T1000 (cell line): ENCODE measurements around the gene PLA2G12B.
"Not testable (repeated sequence)": the region's sequence is repeated elsewhere in the genome, so short reads cannot be mapped to it uniquely, and the experiment has no call there.

Source experiments
- DNase-seq: peaks from one replicate; lab custom pipeline; 2025; ENCODE audit warnings: mixed read lengths; lab: John Stamatoyannopoulos, UW

The PLA2G12B gene

GRCh38 chr10:72935361-72935760, 19.2 kb downstream of the PLA2G12B start:
- DNase-seq = no peak

DNA sequence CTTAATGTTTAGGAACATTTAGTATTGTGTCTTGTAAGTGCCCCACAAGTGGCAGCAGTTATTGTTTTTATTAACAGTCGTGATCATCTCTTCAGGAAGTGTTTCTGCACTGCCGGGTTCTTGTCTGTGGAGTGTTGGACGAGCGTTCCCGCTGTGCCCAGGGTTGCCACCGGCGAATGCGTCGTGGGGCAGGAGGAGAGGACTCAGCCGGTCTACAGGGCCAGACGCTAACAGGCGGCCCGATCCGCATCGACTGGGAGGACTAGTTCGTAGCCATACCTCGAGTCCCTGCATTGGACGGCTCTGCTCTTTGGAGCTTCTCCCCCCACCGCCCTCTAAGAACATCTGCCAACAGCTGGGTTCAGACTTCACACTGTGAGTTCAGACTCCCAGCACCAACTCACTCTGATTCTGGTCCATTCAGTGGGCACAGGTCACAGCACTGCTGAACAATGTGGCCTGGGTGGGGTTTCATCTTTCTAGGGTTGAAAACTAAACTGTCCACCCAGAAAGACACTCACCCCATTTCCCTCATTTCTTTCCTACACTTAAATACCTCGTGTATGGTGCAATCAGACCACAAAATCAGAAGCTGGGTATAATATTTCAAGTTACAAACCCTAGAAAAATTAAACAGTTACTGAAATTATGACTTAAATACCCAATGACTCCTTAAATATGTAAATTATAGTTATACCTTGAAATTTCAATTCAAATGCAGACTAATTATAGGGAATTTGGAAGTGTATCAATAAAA, 22.2 kb downstream of the PLA2G12B start:
- no peak for DNase-seq

DNA sequence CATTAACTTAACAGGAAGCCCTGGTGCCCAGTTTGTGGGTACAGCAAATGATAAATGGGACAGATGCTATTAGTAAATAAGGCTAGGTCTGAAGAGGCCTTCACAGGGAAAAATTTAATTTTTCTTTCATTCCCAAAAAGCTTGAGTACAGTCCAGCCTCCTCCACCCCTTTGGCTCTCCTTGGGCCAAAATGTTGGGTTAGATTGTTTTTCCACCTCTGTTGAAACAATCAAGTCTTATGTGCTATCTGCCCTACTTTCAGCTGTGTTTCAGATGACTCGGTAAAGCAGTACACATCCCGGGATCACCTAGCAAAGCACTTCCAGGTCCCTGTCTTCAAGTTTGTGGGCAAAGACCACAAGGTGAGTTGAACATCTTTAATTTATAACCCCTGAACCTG, 24.3 kb downstream of the PLA2G12B start:
- DNase-seq = no peak

- no peak for DNase-seq
These were observed 25.8 kb downstream of the PLA2G12B start for GRCh38 chr10:72928798-72929197.

- no peak for DNase-seq
These were observed 27.1 kb downstream of the PLA2G12B start for GRCh38 chr10:72927485-72927884.

GRCh38 chr10:72925951-72926465, 28.6 kb downstream of the PLA2G12B start:
- no peak for DNase-seq

DNA sequence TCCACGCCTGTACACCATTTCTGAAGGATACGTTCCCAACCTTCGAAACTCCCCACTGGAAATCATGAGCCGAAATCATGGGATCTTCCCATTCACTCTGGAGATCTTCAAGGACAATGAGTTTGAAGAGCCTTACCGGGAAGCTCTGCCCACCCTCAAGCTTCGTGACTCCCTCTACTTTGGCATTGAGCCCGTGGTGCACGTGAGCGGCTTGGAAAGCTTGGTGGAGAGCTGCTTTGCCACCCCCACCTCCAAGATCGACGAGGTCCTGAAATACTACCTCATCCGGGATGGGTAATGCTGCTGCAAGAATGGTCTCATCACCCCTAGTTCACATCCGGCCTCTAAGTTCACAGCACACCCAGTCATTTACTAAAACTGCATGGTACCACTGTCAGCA, 30.3 kb downstream of the PLA2G12B start:
- DNase-seq = no peak

DNA sequence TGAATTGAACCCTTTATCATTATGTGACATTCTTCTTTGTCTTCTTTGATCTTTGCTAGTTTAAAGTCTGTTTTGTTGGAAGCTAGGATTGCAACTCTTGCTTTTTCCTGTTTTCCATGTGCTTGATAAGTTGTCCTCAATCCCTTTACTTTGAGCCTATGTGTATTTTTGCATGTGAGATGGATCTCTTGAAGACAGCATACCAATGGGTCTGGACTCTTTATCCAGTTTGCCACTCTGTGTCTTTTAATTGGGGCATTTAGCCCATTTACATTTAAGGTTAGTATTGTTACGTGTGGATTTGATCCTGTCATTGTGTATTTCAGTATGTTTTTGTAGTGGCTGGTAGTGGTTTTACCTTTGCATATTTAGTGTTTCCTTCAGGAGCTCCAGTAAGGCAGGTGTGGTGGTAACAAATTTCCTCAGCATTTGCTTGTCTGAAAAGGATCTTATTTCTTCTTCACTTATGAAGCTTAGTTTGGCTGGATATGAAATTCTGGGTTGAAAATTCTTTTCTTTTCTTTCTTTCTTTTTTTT, 33.4 kb downstream of the PLA2G12B start:
- DNase-seq = not testable (repeated sequence)

DNA sequence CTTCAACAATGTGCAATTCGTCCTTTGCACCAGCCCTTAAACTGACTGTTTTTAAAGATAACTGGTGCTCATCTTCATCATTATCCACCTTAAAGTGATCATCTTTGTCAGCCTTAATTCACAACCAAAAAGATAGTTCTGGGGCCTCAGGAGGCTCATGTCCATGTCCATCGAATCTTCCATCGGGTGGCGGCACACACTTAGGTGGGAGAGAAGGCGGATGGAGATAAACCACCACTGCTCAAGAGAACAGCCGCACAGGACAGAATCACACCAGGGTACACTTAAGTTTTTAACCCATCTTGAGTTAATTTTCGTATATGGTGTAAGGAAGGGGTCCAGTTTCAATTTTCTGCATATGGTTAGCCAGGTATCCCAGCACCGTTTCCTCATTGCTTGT, 36.3 kb downstream of the PLA2G12B start:
- DNase-seq = no peak

GRCh38 chr10:72917803-72918332, 36.7 kb downstream of the PLA2G12B start:
- not testable (repeated sequence) for DNase-seq

DNA sequence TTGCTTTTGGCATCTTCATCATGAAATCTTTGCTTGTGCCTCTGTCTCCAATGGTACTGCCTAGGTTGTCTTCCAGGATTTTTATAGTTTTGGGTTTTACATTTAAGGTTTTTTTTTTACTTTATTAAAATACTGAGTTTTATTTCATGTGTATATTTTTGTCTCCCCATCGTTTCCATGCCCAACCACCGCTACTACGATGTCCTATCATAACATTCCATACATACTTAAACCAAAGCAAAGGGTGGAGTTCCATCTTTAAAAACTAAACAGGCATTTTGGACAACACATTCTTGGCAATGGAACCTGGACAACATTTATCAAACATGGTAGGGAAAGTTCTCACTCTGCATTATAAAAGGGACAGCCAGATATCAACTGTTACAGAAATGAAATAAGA, 37.4 kb downstream of the PLA2G12B start:
- not testable (repeated sequence) for DNase-seq

DNA sequence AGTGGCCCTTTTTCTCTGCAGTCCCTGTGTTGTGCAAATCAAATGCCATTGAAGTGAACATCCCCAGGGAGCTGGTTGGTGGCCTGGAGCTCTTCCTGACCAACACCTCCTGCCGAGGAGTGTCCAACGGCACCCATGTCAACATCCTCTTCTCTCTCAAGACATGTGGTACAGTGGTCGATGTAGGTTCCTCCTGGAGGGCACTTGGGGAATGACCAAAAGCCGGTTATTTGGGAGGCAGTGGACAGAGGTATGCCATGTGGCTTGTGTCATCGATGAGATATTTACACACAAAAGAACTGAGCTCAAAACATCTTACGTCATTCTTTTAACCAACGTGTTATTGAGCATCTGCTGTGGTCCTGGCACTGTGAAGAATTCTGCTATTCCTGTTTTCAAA, 41.3 kb downstream of the PLA2G12B start:
- no peak for DNase-seq

GRCh38 chr10:72912736-72913135, 41.9 kb downstream of the PLA2G12B start:
- DNase-seq = no peak

DNA sequence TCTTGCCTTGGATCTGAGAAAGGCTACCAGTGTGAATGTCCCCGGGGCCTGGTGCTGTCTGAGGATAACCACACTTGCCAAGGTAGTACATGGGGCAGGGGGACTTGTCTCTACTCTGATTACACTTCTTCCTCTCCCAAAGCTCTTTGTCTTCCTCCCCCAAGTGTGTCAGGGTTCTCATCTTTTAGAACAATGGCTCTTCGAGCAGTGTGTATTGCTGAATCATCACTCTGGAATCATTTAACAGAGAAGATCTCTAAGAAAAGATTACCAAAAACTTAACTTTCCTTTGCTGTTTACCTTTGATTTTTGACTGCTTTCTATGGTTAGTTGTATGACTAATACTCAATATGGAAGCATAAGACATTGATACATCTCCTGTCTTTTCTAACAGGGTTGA, 42.8 kb downstream of the PLA2G12B start:
- no peak for DNase-seq

DNA sequence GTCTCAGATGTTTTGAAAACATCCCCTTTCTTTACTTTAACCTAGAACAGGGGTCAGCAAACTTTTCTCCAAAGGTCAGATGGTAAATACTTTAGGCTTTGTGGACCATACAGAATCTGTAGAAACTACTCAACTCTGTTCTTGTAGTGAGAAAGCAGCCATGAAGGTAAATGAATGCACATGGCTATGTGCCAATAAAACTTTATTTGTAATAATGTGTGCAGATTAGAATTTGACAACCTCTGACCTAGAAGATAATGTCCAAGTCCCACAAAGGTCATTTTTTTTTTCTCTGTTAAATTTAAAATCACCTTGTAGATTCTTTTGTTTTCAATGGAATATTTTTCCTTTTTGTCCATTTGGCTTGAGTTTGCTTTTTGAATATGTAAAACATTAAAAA, 43.9 kb downstream of the PLA2G12B start:
- DNase-seq = no peak

DNA sequence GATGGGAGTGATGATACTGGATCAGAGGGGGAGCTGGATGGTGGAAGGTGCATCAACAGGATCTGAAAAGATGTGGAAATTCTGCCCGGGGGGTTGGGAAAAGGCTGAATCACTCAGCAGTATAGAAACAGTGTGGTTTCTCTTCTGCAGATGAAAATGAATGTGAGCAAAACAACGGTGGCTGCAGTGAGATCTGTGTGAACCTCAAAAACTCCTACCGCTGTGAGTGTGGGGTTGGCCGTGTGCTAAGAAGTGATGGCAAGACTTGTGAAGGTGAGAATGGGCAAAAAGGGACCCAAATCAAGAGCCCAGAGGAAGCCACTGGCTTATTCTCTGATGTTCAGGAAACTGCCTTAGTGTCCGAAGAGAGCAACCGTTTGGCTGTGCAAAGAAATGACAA, 48.2 kb downstream of the PLA2G12B start:
- no peak for DNase-seq

DNA sequence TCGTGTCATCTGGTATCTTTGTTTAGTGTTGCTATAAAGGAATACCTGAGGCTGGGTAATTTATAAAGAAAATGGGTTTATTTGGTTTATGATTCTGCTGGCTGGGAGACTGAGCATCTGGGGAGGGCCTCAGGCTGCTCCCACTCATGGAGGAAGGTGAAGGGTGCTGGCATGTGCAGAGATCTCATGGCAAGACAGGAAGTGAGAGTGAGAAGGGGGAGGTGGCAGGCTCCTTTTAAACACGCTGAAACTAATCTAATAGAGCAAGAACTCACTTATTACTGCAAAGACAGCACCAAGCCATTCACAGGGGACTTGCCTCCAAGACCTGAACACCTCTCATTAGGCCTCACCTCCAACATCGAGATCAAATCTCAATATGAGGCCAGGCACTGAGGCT, 49.8 kb downstream of the PLA2G12B start:
- DNase-seq = no peak

GRCh38 chr10:72903941-72904446, 50.6 kb downstream of the PLA2G12B start:
- not testable (repeated sequence) for DNase-seq

- DNase-seq = no peak
These were observed 55.1 kb downstream of the PLA2G12B start for GRCh38 chr10:72899545-72899944.

- no peak for DNase-seq
These were observed 56.0 kb downstream of the PLA2G12B start for GRCh38 chr10:72898616-72899015.

GRCh38 chr10:72895236-72895850, 59.3 kb downstream of the PLA2G12B start:
- no peak for DNase-seq

DNA sequence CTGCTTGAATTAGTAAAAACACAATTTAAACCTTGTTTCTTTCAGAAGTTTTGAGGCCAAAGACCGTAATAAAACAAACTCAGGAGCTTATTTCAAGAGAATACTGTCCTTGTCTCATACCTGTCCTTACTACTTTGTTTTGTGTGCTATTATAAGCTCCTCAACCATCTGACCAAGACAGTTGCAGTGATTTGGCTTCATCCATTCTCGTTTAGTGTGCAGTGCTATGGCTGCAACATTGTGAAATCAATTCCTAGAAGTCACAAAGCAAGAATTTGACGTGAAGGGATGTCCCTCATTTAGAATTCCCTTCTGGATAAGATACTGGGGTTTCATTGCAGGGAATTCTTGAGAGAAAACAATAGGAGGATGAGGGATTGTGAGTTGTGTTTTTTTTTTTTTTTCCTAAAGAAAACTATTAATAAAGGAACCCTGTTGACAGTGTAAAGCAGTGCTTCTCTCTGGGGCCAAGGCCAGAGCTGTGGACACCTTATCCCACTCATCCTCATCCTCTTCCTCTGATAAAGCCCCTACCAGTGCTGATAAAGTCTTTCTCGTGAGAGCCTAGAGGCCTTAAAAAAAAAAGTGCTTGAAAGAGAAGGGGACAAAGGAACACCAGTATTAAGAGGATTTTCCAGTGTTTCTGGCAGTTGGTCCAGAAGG, 61.3 kb downstream of the PLA2G12B start, which contains the start of gene OIT3:
TSS of gene OIT3 (plus strand) at position 604 of the 663 bp plus-strand sequence. CDS start 60 bp downstream, outside the sequence.
- DNase-seq = no peak
